Natural killer cell (primary cell): ENCODE results near the gene RTTN. TPM values are rescaled to one million over a fixed set of nuclear protein-coding genes. Genes with fewer than 3 reads are reported as not detected.

Source experiments
- ATAC-seq, 3 donors: fragments of 150-1000 bp in 2 of 3; fragments of 200-7000 bp in 1 of 3; cut with Tn5 transposase; 1 replicate in 1 of 3; 2 replicates in 2 of 3; pipeline ENCODE4 v1.10.0; 2021; ENCODE audit warnings: mild to moderate bottlenecking in 2 of 3, moderate library complexity in 2 of 3
- DNase-seq, 2 donors: peaks; one replicate each; pipeline versions ENCODE4 v3.0.0 to v3.0.0-alpha.2; 2013 to 2021; ENCODE audit warnings: mixed read lengths in 1 of 2
- H3K27ac ChIP-seq: one replicate; pipeline ENCODE4 v1.5.1; 2013; ENCODE audit warnings: mild to moderate bottlenecking, low read length
- H3K27me3 ChIP-seq: one replicate; pipeline ENCODE4 v1.6.1; 2013; ENCODE audit warnings: low read length; ENCODE audit not compliant: control insufficient read depth, insufficient read depth
- H3K36me3 ChIP-seq: one replicate; pipeline ENCODE4 v1.6.1; 2013; ENCODE audit warnings: low read length; ENCODE audit not compliant: control insufficient read depth, insufficient read depth
- H3K4me1 ChIP-seq: one replicate; pipeline ENCODE4 v1.6.1; 2013; ENCODE audit warnings: low read length; ENCODE audit not compliant: control insufficient read depth, insufficient read depth
- H3K4me3 ChIP-seq: one replicate; pipeline ENCODE4 v1.5.1; 2013; ENCODE audit warnings: low read length
- H3K9me3 ChIP-seq: one replicate; pipeline ENCODE4 v1.6.1; 2013; ENCODE audit warnings: low read length; ENCODE audit not compliant: control insufficient read depth, insufficient read depth
- H3K27ac Mint-ChIP-seq, 2 donors: one replicate each; pipeline ENCODE4 v1.8.0; 2022; ENCODE audit warnings: mild to moderate bottlenecking in 2 of 2, mixed read lengths in 2 of 2, moderate library complexity in 1 of 2
- H3K27me3 Mint-ChIP-seq, 2 donors: one replicate each; pipeline ENCODE4 v1.8.0; 2022; ENCODE audit warnings: low read depth in 2 of 2, mixed read lengths in 2 of 2
- H3K36me3 Mint-ChIP-seq: one replicate; pipeline ENCODE4 v1.8.0; 2022; ENCODE audit warnings: mixed read lengths
- H3K4me1 Mint-ChIP-seq, 2 donors: one replicate each; pipeline ENCODE4 v1.8.0; 2022; ENCODE audit warnings: mixed read lengths in 2 of 2
- H3K4me3 Mint-ChIP-seq: one replicate; pipeline ENCODE4 v1.8.0; 2022; ENCODE audit warnings: mild to moderate bottlenecking, moderate library complexity, mixed read lengths
- H3K9me3 Mint-ChIP-seq, 2 donors: one replicate each; pipeline ENCODE4 v1.8.0; 2022; ENCODE audit warnings: mixed read lengths in 2 of 2
- CTCF ChIP-seq: fragments of 200-600 bp; IDR thresholded peaks from one replicate; pipeline ENCODE4 v1.8.0; 2022; ENCODE audit warnings: antibody characterized with exemption
- WGBS: methylation state at CpG from one replicate; pipeline ENCODE4 v1.1.7; 2013; ENCODE audit warnings: missing lambda C conversion rate; ENCODE audit not compliant: insufficient coverage; 5-methylcytosine and 5-hydroxymethylcytosine counted together
- intact Hi-C: fragments of 100-400 bp; cut with micrococcal nuclease; formaldehyde crosslinking; loops from one replicate; pipeline ENCODE4 v1.14.2; 2022
- total RNA-seq, 4 donors: library from RNA; stranded (reverse); fragments of 120-200 nt in 1 of 4; gene quantifications; one replicate each; pipeline versions ENCODE4 v1.2.3 to v1.2.4, GENCODE V29; 2013 to 2022

RTTN gene
- total RNA-seq, 3 donors from 2014 or later (not counting 1 experiment from before 2014, with no cell fraction given), result 33.0 to 41.0 (median 35.5) TPM

GRCh38 chr18:70075906-70076305 lies 129.6 kb downstream of the RTTN start:
- Mint-ChIP-seq H3K27me3 (no peaks in the 10 kb centered on the region), H3K4me3 (no peak overlapping the region), H3K36me3 (no peaks in the 10 kb centered on the region), H3K9me3 (no peaks in the 10 kb centered on the region), H3K4me1 (no peaks in the 10 kb centered on the region), H3K27ac (no peak overlapping the region)
- Histone ChIP-seq H3K4me3 (no peak overlapping the region), H3K27me3 (no peaks in the 10 kb centered on the region), H3K36me3 (peaks cover 5% of the 10 kb centered on the region), H3K4me1 (no peaks in the 10 kb centered on the region), H3K9me3 (no peaks in the 10 kb centered on the region), H3K27ac (no peak overlapping the region)
- DNase-seq, result no peak
- intact Hi-C loops, result no loop called here
- TF ChIP-seq CTCF, result no peak
- ATAC-seq, result no peak

DNA sequence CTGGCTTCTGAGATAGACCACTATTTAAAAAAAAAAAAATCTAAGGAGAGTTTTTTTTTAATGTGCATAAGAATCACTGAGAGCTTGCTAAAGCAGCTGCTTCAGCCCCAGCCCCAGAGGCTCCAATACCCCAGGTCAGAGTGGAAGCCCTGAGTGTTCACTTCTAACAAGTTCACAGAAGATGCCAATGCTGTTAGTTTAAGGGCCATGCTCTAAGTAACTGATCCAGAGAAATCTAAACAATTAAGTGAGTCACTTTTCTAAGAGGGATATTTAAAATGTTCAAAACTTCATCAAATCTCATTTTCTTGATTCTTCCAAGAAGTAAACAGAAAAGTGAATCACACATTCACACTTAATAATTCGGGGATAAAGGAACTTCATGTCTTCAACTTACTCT lies 131.4 kb downstream of the RTTN start:
- no peaks in the 10 kb centered on the region for H3K9me3 ChIP-seq
- ATAC-seq, result no peak
- intact Hi-C loops, result loop anchor here (5.0 kb wide), 2 partner anchors 127 to 437 kb away; partner anchors contain the start of gene CD226
- WGBS, result 100% methylated on average over 1 of the region's 1 CpG
- TF ChIP-seq CTCF, result no peak
- H3K27ac ChIP-seq, result no peak overlapping the region
- no peaks in the 10 kb centered on the region for H3K4me1 ChIP-seq
- Mint-ChIP-seq H3K4me3 (no peak overlapping the region), H3K27me3 (no peaks in the 10 kb centered on the region), H3K27ac (no peak overlapping the region), H3K9me3 (no peaks in the 10 kb centered on the region), H3K4me1 (peaks cover 9 to 13% of the 10 kb centered on the region in 2 donors), H3K36me3 (no peaks in the 10 kb centered on the region)
- peaks cover 5% of the 10 kb centered on the region for H3K36me3 ChIP-seq
- no peak for DNase-seq
- H3K27me3 ChIP-seq, result no peaks in the 10 kb centered on the region
- no peak overlapping the region for H3K4me3 ChIP-seq

- H3K4me1 Mint-ChIP-seq, result peaks cover 16 to 19% of the 10 kb centered on the region in 2 donors
- Histone ChIP-seq H3K4me3 (no peak overlapping the region), H3K27ac (no peak overlapping the region), H3K27me3 (no peaks in the 10 kb centered on the region), H3K4me1 (no peaks in the 10 kb centered on the region), H3K9me3 (no peaks in the 10 kb centered on the region), H3K36me3 (peaks cover 5% of the 10 kb centered on the region)
- no peak overlapping the region for H3K27ac Mint-ChIP-seq
- intact Hi-C loops, result loop anchor here (5.0 kb wide), 2 partner anchors 126 to 436 kb away; partner anchors contain the start of gene CD226
- H3K9me3 Mint-ChIP-seq, result no peaks in the 10 kb centered on the region
- no peaks in the 10 kb centered on the region for H3K27me3 Mint-ChIP-seq
- no peaks in the 10 kb centered on the region for H3K36me3 Mint-ChIP-seq
- TF ChIP-seq CTCF, result no peak
- H3K4me3 Mint-ChIP-seq, result no peak overlapping the region
- ATAC-seq (no peak), DNase-seq (no peak)
- 100% methylated on average over 3 of the region's 5 CpGs for WGBS
Observed at GRCh38 chr18:70073432-70073831, 132.1 kb downstream of the RTTN start.

- Mint-ChIP-seq H3K4me3 (no peak overlapping the region), H3K9me3 (no peaks in the 10 kb centered on the region), H3K4me1 (peaks cover 17 to 21% of the 10 kb centered on the region in 2 donors), H3K36me3 (no peaks in the 10 kb centered on the region), H3K27ac (no peak overlapping the region), H3K27me3 (no peaks in the 10 kb centered on the region)
- peak in 1 of 3 donors; percentile 52 for ATAC-seq
- H3K4me1 ChIP-seq, result no peaks in the 10 kb centered on the region
- H3K27ac ChIP-seq, result no peak overlapping the region
- DNase-seq, result peak in 1 of 2 donors; percentile 35
- H3K9me3 ChIP-seq, result no peaks in the 10 kb centered on the region
- H3K27me3 ChIP-seq, result no peaks in the 10 kb centered on the region
- no peak overlapping the region for H3K4me3 ChIP-seq
- peak; percentile 43 for TF ChIP-seq CTCF
- WGBS, result 78% methylated on average over 1 of the region's 1 CpG
- H3K36me3 ChIP-seq, result peaks cover 5% of the 10 kb centered on the region
- intact Hi-C loops, result loop anchor here (5.0 kb wide), 2 partner anchors 125 to 435 kb away; partner anchors contain the start of gene CD226
Observed at GRCh38 chr18:70072678-70073077, 132.8 kb downstream of the RTTN start.
